GM19239 (cell line): Measurements from ENCODE around the gene PIAS1.
"Not testable (repeated sequence)": the region's sequence is repeated elsewhere in the genome, so short reads cannot be mapped to it uniquely, and the experiment has no call there.

ENCODE experiments used
- DNase-seq: peaks from one replicate; pipeline ENCODE4 v3.0.0; 2011; ENCODE audit warnings: low spot score; ENCODE audit not compliant: insufficient read length
- FAIRE-seq: peaks from 2 replicates; lab custom pipeline; 2011; peaks lifted over from hg19 to GRCh38; lab: Jason Lieb, UNC

PIAS1 gene

DNA sequence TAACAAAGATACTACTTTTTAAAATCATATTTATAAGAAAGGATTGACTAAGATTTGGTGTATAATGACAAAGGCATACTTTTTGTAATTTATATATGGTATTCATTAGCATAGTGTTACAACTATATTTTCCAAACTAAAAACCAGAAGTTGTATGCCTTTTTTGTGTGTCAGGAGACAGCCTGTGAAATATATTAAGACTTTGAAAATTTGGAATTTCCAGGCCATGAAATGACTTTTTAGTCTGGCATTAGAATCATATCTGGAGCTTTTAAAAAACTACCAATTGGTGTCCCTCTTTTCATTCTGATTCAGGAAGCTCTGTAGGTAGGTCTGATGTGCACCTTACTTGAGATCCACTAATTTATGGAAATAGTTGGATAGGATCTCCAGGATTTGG lies 109.1 kb downstream of the PIAS1 start:
- DNase-seq: no peak
- FAIRE-seq: no peak

DNA sequence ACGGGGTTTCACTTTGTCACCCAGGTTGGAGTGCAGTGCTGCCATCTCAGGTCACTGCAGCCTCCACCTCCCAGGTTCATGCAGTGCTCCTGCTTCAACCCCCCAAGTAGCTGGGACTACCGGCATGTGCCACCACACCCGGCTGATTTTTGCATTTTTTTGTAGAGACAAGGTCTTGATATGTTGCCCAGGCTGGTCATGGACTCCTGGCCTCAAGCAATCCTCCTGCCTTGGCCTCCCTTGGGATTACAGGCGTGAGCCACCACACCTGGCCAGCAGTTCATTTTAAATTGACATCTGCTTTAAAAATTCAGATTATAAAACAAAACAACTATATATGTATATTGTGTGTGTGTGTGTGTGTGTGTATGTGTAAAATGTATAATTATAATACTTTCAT lies 112.7 kb downstream of the PIAS1 start:
- no peak for FAIRE-seq
- no peak for DNase-seq

DNA sequence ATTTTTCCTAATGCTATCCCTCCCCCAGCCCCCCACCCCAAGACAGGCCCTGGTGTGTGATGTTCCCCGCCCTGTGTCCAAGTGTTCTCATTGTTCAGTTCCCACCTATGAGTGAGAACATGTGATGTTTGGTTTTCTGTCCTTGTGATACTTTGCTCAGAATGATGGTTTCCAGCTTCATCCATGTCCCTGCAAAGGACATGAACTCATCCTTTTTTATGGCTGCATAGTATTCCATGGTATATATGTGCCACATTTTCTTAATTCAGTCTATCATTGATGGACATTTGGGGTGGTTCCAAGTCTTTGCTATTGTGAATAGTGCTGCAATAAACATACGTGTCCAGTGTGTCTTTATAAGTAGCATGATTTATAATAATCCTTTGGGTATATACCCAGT lies 117.9 kb downstream of the PIAS1 start:
- not testable (repeated sequence) for FAIRE-seq, DNase-seq

DNA sequence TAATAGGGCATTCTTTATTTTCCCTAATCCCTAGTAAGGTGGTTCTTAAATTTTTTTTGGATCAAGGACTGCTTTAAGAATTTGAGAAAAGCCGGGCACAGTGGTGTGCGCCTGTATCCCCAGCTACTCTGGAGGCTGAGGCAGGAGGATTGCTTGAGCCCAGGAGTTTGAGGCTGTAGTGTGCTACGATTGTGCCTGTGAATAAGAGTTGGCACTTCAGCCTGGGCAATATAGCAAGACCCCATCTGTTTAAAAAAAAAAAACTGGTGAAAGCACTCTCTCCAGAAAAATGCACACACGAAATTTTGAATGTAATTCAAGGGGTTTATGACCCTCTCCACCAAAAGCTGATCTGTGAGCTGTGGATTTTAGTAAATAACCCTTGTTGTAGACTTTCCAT lies 119.0 kb downstream of the PIAS1 start:
- FAIRE-seq (no peak), DNase-seq (no peak)

DNA sequence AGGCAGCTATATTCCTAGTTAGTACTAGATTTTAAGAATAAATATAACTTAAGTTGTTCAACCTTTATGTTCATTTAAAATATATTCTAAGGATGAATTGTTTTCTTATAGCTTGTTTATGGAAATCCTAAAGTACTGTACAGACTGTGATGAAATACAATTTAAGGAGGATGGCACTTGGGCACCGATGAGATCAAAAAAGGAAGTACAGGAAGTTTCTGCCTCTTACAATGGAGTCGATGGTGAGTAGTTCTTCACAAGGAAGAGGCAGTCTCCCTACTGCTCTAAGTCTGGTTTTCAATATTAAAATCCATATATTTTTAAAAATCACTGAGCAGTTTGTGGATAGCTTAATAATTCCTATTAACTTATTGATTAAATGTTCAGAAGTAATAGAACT lies 121.4 kb downstream of the PIAS1 start:
- FAIRE-seq: no peak
- no peak for DNase-seq

DNA sequence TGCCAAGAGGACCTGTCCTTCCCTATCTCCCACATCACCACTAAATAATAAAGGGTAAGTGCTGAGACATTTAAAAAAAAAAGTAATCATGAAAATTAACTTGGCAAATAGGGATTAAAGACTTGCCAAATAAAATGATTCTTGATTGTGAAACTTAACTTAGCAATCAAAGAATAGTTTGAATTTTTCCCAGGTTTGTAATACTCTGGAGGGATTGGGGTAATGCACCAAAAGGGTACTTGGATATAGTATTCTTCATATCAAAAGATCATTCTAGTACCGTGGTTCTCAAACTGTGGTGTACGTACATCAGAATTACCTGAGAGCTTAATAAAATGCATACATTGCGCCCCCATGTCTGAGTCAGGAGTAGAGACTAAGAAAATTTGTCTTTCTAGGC lies 122.5 kb downstream of the PIAS1 start:
- FAIRE-seq (no peak), DNase-seq (no peak)

DNA sequence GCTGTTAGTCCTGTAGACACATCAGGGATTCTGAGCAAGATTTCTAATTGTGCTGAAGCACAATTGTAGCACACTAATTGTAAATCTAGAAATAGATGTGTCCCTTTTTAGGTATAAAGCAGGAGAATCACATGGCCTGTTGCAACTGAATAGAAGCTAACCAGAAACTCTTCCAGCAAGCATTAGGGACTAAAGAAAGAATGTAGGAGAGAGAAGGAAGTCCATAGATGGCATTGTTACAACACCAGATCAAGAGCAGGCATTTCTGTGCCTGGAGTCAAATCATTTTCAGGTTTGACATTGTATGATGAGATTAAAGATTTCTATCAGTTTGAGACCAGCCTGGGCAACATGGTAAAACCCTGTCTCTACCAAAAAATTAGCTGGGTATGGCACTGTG lies 123.6 kb downstream of the PIAS1 start:
- no peak for DNase-seq
- FAIRE-seq: no peak

DNA sequence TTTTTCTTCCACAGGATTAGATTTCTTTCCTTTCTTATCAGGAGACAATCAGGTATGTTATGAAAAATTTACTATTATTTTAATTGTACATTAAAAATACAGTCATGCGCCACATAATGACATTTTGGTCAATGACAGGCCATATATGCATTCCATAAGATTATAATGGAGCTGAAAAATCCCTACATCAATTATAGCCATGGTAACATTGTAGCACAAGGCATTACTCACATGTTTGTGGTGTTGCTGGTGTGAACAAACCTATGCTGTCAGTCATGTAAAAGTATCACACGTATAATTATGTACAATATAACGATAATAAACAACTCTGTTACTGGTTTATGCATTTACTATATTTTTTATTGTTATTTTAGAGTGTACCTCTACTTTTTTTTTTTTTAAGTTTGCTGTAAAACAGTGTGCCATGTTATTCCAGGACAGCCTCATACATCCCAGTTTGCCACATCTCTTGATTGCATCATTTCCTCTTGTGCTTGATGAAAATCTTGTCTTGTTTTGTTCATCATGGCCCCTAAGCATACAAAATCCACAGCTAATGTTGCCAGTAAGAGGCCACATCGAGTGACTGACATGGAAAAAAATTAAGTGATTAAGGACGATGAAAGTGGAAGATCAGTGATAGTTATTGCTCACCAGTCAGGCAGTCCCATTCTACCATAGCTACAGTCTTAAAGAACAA lies 129.7 kb downstream of the PIAS1 start:
- FAIRE-seq: peak; percentile 18
- DNase-seq: no peak

DNA sequence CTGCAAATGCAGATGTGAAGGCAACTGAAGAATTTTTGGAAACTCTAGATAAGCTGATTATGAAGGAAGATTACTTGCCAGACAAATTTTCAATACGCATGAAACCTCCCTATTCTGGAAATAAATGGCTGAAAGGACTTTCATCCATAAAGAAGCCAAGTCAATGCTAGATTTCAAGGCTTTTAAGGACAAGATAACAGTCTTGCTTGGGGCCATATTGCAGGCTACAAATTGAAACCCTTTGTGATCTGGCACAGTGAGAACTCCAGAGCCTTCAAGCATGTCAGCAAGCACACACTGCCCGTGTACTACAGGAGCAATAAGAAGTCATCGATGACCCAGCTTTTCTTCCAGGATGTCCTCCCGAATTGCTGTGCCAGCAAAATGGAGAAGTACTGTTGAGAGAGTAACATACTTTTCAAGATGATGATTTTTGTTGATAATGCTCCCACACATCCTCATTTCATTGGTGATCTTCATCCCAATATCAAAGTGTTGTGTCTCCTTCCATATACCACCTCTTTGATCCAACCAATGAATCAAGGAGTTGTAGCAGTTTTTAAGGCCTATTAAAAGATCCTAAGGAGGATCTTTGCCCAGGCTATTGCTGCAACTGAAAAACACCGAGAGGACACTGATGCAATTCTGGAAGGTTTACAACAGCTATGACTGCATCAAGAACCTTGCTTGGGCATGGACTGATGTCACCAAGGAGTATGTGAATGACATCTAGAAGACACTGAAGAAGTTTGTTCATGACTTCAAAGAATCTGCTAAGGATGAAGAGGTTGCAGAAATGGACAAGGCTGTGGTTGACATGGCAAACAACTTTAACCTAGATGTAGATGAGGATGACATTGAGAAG lies 130.7 kb downstream of the PIAS1 start:
- FAIRE-seq (no peak), DNase-seq (no peak)

DNA sequence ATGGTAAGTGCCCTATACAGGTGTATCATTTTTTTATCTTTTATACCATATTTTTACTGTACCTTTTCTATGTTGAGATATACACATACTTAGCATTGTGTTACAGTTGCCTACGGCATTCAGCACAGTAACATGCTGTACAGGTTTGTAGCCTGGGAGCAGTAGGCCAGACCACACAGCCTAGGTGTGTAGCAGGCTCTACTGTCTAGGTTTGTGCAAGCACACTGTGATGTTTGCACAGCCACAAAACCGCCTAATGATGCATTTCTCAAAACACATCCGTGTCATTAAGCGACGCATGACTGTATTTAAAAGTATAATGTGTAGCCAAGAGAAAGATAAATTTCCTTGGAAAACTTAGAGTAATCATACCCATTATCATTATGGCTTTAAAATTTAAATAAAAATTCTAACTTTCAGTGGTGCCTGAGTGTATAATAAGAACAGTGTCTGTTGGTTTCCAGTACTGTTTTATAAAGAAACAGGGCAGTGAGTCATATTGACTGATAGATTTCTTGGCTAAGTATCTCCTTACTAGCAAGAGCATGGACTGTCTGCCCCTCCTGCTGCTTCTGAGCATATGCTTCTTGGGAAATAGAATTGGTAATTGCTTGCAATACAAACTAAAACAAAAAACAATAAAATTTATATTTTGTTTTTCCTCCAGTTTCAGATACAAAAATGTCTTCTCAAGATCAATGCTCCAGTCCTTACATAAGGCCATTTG lies 132.7 kb downstream of the PIAS1 start:
- FAIRE-seq: no peak
- no peak for DNase-seq

DNA sequence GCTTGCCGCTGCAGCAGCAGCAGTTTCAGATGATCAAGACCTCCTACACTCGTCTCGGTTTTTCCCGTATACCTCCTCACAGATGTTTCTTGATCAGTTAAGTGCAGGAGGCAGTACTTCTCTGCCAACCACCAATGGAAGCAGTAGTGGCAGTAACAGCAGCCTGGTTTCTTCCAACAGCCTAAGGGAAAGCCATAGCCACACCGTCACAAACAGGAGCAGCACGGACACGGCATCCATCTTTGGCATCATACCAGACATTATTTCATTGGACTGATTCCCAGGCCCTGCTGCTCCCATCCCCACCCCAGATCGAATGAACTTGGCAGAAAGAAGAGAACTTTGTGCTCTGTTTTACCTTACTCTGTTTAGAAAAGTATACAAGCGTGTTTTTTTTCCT lies 133.4 kb downstream of the PIAS1 start:
- DNase-seq (no peak), FAIRE-seq (no peak)

DNA sequence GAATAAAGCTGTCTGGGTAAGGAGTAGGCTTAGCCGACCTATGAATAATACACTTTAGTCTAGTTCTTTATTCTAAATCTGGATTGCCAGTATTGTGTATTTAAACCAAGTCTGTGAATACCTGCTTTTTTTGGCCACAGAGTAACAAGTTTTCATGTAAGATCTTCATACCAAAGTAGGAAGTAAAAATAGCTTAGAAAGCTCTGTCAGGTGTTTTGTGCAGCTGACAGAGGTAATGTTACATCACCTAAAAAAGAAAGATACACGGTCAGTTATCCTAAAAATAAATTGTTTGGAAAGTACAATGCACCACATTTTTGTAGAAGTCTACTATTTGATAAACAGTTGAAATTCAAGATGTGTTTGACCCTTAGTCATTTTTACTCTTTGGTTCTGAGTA lies 134.5 kb downstream of the PIAS1 start:
- DNase-seq: no peak
- no peak for FAIRE-seq

DNA sequence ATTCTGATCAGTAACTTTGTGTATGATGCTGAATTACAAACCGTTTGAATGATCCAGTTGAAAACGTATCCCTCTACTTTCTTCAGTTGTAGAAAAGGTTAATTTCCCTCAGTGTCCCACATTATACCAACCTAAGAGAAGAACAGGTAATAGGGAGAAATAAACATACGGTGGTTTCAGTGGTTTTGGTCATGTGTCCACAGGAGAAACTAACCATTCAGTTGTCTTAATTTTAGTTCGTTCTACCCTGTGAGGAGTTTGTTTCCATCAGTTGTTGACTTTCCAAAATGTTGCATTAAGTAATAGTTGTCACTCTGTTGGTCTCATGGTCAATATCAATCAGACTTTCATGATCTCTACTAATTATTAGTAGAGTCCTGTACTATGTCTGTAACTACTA lies 135.9 kb downstream of the PIAS1 start:
- peak; percentile 35 for FAIRE-seq
- no peak for DNase-seq

DNA sequence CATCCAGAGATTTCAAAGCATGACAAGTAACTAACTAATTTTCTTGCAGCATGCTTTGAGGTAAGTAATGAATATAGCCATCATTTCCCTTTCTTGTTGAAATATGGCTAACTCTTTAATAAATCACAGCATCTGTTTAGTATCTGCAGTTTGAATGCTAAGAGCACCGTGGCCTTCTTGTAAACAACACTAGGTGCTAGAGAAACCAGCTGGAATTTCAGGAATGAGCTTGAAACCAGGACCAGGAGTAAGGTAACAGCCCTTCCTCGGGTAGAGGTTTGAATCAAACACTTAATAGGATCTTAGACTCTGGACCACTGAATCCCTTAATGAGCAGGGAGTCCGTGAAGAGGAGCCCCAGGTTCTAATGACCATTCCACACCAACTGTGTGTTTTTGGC lies 137.4 kb downstream of the PIAS1 start:
- no peak for DNase-seq
- FAIRE-seq: no peak

DNA sequence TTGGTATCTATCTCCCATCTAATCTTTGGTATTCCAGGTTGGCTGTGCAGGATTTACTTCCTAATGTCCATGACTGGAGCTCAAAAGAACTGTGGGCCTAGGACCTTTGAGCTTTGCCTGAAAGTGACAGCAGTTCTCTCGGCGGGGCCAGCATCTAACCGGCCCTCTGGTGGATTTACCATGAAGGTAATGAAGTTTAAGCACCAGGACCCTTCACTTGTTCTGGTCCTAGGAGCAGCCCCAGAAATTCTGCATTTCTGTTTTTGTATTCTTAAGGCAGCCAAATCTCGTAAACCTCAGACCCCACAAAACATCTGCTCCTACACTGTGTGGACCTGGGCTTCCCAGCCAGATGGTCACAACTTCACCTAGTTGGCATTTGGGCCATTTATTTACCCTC lies 138.0 kb downstream of the PIAS1 start:
- DNase-seq (no peak), FAIRE-seq (no peak)

DNA sequence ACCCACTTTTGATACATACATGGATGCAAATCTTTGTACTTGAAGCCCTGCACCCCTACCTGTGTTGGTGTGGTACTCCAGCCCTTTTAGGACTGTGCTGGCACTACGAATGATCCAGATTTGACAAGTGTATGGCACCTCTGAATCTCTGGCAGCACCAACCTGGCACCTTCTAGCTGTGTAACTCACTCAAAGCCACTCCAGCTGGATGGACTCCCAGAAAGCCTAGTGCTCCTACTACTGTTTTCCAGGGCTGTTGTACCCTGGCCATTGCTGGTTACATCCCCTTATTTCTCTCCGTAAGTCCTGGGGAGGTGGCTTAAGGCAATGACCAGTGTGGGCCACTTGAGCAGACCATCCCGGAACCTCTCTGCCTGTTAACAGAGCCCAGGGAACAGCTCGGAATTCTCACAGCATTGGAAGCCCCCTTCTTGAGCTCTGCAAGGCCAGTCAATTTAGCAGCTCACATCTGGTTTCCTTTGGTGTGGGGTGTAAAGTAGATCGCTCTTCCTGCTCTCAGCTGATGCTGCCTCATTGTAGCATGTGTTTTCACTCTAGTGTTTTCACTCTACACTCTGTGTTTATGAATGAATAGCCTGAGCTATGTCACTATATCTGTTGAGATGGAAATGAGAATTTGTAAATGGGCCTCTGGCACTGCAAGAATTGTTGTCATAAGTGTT lies 138.8 kb downstream of the PIAS1 start:
- DNase-seq (no peak), FAIRE-seq (no peak)

DNA sequence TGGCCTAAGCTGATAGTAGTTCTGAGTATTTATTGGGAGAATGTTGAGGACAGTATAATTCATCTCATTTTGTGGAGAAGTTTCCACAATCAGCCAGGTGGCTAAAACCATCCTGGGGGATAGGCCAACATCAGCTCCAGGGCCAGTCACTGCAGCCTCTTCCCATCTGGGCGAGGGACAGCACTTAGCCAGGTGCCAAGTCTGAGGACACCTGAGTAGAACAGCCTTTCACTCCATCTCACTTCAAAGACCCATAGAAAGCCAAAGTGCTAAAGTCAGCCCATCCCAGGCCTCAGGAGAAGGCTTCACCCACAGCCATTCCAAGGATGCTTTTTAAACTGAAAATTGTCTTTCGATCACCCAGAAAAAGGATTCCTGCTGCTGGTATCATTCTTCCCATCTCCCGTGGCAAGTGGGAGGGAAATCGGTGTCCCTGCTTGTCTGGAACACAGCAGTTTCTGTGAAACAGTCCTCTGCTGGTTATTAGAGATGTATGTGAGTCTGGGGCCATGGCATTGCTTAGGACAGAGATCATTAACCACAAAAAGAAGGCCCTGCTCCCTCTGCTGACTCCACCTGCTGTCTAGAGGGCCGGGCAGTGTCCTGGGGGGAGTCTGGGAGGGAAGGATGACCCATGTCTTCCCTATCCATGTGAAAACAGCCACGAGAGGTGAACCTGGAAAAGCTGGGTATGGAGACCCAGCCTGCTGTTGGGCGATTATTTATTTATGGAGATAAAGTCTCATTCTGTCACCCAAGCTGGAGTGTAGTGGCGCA lies 141.4 kb downstream of the PIAS1 start:
- no peak for DNase-seq
- no peak for FAIRE-seq

DNA sequence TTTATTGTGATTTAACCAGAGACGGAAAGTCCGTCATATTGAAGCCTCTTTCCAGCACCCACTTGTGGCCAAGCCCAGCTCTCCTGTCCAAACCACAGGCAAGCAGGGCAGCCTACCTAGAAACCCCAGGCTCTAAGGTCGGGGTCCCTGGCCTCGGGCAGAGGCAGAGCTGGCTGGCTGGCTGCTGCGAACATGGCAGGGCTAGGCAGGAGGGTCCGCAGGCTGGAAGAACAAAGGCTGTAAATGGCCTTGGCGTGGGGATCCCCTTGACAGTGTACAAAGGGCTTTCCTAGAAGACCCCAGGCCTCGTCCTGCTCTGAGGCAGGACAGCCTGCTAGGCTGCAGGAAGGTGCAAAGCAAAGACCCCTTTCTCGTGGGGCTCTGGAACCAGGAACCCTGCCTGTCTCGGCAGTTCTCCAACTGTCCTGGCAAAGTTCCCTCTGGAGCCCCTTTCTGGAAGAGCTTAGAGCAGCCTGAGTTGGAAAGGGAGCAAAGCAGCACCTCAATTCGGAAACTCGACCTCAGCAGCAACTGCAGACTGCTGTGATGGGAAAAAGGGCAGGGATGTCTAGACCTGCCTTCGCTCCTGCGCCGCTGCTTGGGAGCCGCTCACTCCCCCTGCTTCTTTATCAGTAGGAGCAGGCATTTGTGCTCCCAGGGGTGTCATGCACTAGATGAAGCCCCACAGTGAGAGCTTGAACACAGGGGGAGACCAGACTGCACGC lies 142.5 kb downstream of the PIAS1 start:
- no peak for FAIRE-seq
- DNase-seq: no peak

DNA sequence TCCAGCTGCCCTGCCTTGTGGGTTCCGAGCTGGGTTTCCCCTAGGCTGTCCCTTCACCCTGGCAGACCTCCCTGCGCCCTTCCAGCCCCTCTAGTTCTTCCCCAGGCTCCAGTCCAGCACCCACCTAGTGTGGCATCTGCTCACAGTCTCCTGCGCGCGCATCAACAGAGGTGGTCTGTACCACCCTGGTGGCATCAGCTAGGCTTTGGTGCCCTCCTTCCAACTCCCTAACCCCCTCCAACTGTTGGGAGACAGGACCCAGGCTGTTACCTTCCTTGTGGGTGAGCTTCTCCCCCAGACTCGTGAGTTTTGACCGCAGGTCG lies 143.0 kb downstream of the PIAS1 start:
- no peak for FAIRE-seq
- no peak for DNase-seq
